HG03460 (cell line): Measurements from ENCODE around the gene FBXO28.
A peak's percentile ranks its signal among the peaks of the same experiment; 100 is the strongest.

Experiments
- ATAC-seq: cut with Tn5 transposase; IDR thresholded peaks from one replicate; pipeline ENCODE4 v1.9.1; 2021; ENCODE audit not compliant: unreplicated experiment

FBXO28 gene

GRCh38 chr1:224095339-224095738 is 18.6 kb upstream of the FBXO28 start:
- no peak for ATAC-seq

DNA sequence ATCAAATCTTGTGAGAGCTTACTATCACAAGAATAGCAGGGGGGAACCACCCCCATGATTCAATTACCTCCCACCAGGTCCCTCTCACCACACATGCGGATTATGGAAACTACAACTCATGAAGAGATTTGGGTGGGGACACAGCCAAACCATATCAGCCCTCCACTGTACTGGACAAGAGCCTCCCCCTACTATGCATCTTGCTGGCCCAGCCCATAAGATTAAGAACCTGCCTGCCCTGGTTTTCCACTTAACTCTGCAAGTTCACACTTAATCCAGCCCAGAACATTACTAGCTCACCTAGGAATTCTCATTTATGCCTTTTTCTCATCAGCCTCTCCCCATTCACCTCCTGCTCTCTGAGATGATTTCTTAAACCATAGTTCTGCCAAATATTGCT is 18.0 kb upstream of the FBXO28 start:
- no peak for ATAC-seq

DNA sequence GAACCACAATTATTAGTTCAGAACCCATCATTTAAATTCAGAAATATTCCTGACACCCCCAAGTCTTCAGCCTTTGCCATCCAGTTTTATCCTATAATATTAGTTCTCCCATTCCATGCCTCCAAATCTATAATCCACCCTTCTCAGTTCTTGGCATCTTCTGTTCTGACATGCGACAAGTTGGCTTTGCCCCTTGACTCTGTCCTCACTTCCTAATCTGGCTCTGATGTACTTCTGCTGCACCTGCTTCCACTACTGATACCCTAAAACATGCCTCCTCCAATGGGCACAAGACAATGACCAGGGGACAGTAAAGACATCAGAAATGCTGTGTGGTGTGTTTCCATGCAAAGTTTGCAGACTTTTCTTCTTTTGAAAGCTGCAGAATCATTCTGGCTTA is 17.1 kb upstream of the FBXO28 start:
- ATAC-seq: no peak

GRCh38 chr1:224098007-224098406 is 15.9 kb upstream of the FBXO28 start:
- no peak for ATAC-seq

DNA sequence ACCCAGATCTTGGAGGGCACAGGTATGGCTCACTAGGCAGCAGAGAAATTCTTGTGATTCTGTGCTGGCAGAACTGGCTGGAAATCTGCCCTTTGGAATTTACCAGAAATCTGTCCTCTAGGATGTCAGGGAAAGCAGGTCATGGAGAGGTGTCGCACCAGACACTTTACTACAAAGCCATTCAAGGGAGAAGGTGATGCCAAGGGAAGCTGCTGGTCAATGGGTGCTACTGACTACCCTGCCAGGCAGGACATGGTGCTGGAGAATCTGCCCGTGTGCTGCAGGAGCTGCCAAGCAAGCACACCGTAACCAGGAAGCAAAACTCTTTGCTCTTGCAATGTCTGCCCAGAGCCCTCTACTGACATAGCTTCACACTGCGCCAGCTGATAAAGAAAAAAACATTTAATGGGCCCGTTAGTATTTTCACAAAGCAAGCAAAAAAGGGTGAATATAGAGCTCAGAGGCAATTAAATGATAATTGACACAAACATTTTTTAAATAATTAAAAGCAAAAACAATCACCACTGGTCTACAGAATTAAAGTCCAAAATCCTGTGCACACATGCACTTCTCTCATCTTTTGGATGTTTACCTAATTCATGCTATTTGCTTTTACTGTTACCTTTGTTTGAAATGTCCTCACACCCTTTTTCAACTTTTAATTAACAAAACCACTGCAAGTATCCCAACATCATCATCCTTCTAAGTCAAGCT is 7.2 kb upstream of the FBXO28 start:
- peak; percentile 76 for ATAC-seq

DNA sequence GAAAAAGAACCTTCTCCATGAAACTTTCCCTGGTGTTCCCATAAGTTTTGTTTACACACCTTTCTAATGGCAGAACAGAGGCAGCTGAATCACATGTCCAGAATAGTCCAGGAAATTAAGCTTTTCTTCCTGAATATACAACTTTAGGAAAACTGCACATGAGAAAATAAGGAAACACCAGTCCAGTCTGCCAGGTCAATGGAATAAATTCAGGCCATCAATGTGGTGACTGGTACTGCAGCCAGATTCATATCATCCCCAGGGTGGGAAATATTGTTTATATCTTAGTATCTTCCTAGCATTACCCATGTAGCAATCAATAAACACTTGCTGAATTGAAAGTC is 6.7 kb upstream of the FBXO28 start:
- no peak for ATAC-seq

- no peak for ATAC-seq
These were observed 4.9 kb upstream of the FBXO28 start for GRCh38 chr1:224108991-224109390.

DNA sequence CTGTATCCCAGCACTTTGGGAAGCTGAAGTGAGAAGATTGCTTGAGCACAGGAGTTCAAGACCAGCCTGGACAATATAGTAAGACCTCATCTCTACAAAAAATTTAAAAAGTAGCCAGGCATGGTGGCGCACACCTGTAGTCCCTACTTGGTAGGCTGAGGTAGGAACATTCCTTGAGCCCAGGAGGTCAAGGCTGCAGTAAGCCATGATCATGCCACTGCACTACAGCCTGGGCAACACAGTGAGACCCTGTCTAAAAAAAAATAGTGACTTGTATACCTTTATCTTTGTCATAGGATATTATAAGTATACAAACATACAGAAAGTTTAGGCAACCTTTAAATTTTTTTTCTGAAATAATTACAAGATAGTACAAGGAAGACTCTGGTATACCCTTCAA is 3.9 kb upstream of the FBXO28 start:
- no peak for ATAC-seq

DNA sequence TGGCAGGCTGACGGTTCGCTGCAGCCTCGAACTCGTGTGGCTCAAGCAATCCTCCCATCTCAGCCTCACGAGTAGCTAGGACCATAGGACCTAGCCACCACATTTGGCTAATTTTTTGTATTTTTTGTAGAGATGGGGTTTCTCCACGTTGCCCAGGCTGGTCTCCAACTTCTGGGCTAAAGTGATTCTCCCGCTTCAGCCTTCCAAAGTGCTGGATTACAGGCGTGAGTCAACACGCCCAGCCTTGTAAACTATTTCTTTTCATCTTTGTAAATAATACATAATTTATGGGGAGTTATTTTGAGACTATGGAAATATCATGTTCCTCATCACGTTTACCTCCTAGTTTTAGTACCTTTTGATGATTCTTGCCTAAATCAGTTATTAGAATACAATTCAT is 906 bp upstream of the FBXO28 start:
- no peak for ATAC-seq

- no peak for ATAC-seq
These were observed 380 bp upstream of the FBXO28 start for GRCh38 chr1:224113545-224113917.

DNA sequence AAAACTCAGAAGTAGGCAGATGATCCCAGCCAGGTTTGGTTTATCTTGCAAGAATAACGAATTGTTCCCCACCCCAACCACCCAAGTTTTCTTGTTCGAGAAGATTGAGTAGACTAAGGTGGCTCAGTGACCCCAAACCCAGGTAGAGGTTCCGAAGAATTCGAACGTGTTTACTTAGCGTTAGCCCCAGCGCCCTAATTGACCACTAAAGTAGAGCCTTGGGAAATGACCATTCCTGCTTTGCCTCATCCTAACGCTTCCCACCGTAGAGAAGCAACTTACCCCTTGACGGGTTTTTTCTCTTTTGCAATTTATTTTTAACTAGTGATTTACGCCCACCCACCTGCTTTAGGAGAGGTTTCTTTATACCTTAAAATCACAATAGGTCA is 870 bp downstream of the FBXO28 start:
- no peak for ATAC-seq

- no peak for ATAC-seq
These were observed 2.2 kb downstream of the FBXO28 start for GRCh38 chr1:224116131-224116530.

GRCh38 chr1:224118688-224119087 is 4.8 kb downstream of the FBXO28 start:
- ATAC-seq: no peak

GRCh38 chr1:224123136-224123535 is 9.2 kb downstream of the FBXO28 start:
- ATAC-seq: no peak

DNA sequence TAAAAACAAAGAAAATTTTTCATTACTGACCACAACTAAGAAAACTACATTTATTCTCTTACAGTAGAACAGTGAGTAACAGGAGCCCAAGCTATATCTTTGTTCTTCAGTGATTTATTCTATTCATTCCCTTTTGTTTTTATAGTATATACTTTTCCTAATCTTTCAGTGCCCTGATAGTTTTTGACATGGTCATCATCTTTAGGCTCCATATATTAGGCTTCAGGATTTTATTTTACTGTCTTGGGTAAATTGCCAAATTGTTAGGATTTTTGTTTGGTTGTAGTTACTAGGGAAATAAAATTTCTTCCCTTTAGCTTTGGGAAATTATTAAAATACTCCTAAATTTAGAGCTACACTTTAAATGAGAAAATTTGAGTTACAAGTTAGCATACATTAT is 10.3 kb downstream of the FBXO28 start:
- no peak for ATAC-seq

DNA sequence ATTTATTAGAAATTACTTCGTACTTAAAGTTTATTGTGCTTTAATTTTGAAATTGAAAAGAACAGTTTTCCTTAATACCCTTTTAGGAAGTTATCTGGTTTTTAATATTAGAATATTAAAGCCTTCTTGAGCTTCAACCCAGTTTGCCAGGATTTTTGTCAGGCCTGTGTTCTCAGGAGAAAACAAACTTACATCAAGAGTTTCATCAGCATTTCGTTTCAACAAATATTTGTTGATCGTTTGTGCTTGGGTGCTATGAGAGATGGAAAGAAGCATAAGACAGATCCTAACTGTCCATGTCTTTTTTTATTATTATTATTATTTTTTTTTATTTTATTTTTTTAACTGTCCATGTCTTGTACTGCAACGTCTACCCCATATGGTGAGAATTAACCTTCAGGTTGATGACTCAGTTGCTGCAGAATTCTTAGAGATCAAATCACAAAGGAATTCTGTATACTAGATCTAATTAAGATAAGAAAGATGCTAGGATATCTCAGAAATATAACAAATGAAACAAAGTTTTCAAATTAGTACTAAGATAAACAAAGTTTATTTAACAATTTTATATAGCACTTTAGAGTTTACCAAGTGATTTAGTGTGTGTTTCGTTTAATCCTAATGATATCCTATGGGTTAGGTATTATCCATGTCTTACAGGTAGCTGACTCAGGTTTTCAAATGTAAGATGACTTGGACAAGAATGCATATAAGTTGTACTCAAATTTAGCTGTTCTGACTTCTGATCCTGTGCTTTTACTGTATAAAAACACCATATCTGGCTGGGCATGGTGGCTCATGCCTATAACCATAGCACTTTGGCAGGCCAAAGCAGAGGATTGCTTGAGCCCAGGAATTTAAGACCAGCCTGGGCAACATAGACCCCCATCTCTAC is 14.3 kb downstream of the FBXO28 start:
- ATAC-seq: no peak

GRCh38 chr1:224131253-224131652 is 17.3 kb downstream of the FBXO28 start:
- no peak for ATAC-seq

GRCh38 chr1:224132901-224133300 is 19.0 kb downstream of the FBXO28 start:
- no peak for ATAC-seq

DNA sequence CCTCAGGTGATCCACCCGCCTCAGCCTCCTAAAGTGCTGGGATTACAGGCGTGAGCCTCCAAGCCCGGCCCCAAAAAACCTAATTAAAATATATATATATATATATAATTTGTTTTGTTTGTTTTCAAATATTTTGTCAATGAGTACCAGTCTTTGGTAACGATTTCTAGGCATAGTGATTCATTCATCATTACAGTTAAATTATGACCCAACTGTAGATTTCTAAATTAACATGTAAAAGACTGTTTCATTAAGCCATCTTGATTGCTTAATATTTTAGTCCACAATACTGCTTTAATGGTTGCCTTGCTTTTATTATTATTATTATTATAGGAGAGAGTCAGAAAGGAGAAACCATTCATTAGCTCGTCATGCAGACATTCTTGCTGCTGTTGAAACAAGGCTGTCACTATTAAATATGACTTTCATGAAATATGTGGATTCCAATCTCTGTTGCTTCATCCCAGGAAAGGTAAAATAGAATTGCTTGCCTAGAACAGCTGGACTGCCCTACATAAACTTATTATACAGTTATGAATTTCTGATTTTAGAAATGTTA is 19.9 kb downstream of the FBXO28 start:
- no peak for ATAC-seq

DNA sequence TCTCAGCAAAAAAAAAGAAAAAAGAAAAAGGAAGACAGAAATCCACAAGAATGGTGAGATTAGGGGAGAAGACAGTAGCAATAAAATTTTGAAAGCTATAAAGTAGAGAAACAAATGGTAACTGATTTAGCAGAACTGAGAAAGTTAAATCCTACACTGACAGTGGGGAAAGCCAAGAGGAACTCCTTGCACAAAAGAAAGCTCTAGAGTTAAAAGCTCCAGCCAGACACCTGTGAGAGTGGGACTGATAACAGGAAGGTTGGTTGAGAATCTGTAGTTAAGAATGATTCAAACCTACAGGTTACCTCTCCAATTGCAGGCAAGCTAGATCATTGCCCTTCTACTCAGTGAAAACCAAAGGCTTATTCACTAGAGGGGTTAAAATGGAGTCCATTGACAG is 23.6 kb downstream of the FBXO28 start:
- no peak for ATAC-seq

DNA sequence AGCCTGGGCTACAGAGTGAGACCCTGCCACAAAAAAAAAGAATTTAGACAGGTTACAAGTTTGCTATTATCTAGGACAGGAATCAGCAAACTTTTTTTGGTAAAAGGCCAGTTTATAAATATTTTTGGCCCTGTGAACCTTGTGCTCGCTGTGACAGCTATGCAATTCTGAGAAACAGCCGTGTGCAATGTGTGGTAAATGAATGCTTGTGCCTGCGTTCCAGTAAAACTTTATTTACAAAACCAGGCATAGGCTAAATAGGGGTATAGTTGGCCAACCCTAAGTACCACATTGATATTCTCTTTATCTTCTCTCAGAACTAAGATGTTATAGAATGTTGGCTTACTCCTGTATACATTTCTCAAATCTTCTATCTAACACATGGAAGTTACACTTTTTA is 24.3 kb downstream of the FBXO28 start:
- ATAC-seq: no peak

GRCh38 chr1:224141693-224142092 is 27.8 kb downstream of the FBXO28 start:
- no peak for ATAC-seq
